SK-N-SH (cell line): Measurements from ENCODE around the gene PDS5B. TPM values are rescaled to one million over a fixed set of nuclear protein-coding genes. Genes with fewer than 3 reads are reported as not detected.

Source experiments
- CTCF ChIA-PET: fragments of 300-600, 350-600 bp; formaldehyde crosslinking; extraction: SDS; loops from one replicate; lab custom pipeline; 2021; lab: Yijun Ruan, JAX
- POLR2A ChIA-PET: fragments of 350-600 bp; sonication (Branson Sonifier 250); formaldehyde crosslinking; extraction: SDS; loops from one replicate; lab custom pipeline; 2020; ENCODE audit warnings: antibody characterized with exemption, inconsistent platforms; lab: Yijun Ruan, JAX
- DNase-seq: peaks from one replicate; pipeline ENCODE4 v3.0.0; 2012
- H2AFZ ChIP-seq: fragments of 200-600 bp; sonication (generic); 2 replicates; pipeline ENCODE4 v1.8.1; 2016; ENCODE audit warnings: antibody characterized with exemption, mild to moderate bottlenecking, low read depth
- H3F3A ChIP-seq: fragments of 200-600 bp; sonication (generic); replicated peaks from 2 replicates; pipeline ENCODE3; 2016; ENCODE audit warnings: antibody characterized with exemption, mild to moderate bottlenecking; ENCODE audit not compliant: insufficient read depth
- H3K27ac ChIP-seq, 2 experiments: fragments of 200-500 bp in 1 of 2; fragments of 200-600 bp in 1 of 2; sonication (Bioruptor generic) in 1 of 2; sonication (generic), shearing (Covaris generic) in 1 of 2; 2 replicates each; pipeline versions ENCODE4 v1.5.1 to v1.6.1; 2014 to 2016; ENCODE audit warnings: low read depth in 2 of 2, inconsistent platforms in 1 of 2, low read length in 1 of 2, mild to moderate bottlenecking in 1 of 2, mixed read lengths in 1 of 2
- H3K27me3 ChIP-seq: fragments of 200-600 bp; sonication (generic), shearing (Covaris generic); 2 replicates; pipeline ENCODE4 v1.6.1; 2016; ENCODE audit warnings: mixed run types; ENCODE audit not compliant: insufficient read depth
- H3K36me3 ChIP-seq, 2 experiments: fragments of 200-500 bp in 1 of 2; fragments of 200-600 bp in 1 of 2; sonication (Bioruptor generic) in 1 of 2; sonication (generic) in 1 of 2; replicated peaks in 1 of 2; 2 replicates each; pipeline versions ENCODE3 to v1.5.1; 2014 to 2016; ENCODE audit warnings: low read length in 1 of 2, mild to moderate bottlenecking in 1 of 2; ENCODE audit not compliant: insufficient read depth in 2 of 2, control insufficient read depth in 1 of 2
- H3K4me1 ChIP-seq, 2 experiments: fragments of 200-500 bp in 1 of 2; fragments of 200-600 bp in 1 of 2; sonication (Bioruptor generic) in 1 of 2; sonication (generic), shearing (Covaris generic) in 1 of 2; 2 replicates each; pipeline versions ENCODE4 v1.5.1 to v1.6.1; 2014 to 2016; ENCODE audit warnings: low read depth in 1 of 2, low read length in 1 of 2, mixed run types in 1 of 2; ENCODE audit not compliant: insufficient read depth in 2 of 2, control insufficient read depth in 1 of 2
- H3K4me2 ChIP-seq: fragments of 200-600 bp; sonication (generic), shearing (Covaris generic); 2 replicates; pipeline ENCODE4 v1.6.1; 2017; ENCODE audit warnings: mixed run types
- H3K4me3 ChIP-seq, 2 experiments: fragments of 200-500 bp in 1 of 2; fragments of 200-600 bp in 1 of 2; sonication (Bioruptor generic) in 1 of 2; sonication (generic), shearing (Covaris generic) in 1 of 2; 2 replicates each; pipeline versions ENCODE4 v1.5.1 to v1.8.1; 2014 to 2016; ENCODE audit warnings: low read depth in 2 of 2, inconsistent platforms in 1 of 2, low read length in 1 of 2, mild to moderate bottlenecking in 1 of 2, mixed read lengths in 1 of 2, moderate library complexity in 1 of 2
- H3K79me2 ChIP-seq: fragments of 200-600 bp; sonication (generic); 2 replicates; pipeline ENCODE4 v1.8.1; 2017; ENCODE audit warnings: mild to moderate bottlenecking; ENCODE audit not compliant: insufficient read depth
- H3K9ac ChIP-seq: fragments of 200-600 bp; sonication (generic); 2 replicates; pipeline ENCODE4 v1.6.1; 2017; ENCODE audit warnings: mixed run types
- H3K9me2 ChIP-seq: fragments of 200-600 bp; sonication (generic); 2 replicates; pipeline ENCODE4 v1.6.1; 2017; ENCODE audit warnings: mixed run types
- H3K9me3 ChIP-seq: fragments of 200-600 bp; sonication (generic); 2 replicates; pipeline ENCODE4 v1.6.1; 2017; ENCODE audit warnings: mixed run types, mild to moderate bottlenecking, moderate library complexity
- H4K20me1 ChIP-seq: fragments of 200-600 bp; sonication (generic); 2 replicates; pipeline ENCODE4 v1.6.1; 2017; ENCODE audit warnings: mild to moderate bottlenecking, mixed run types; ENCODE audit not compliant: insufficient read depth
- EP300 ChIP-seq, 2 experiments: IDR thresholded peaks; 2 replicates each; pipeline versions ENCODE4 v1.4.0 to v1.6.1; 2012; ENCODE audit warnings: borderline replicate concordance in 1 of 2, low read depth in 1 of 2, low read length in 1 of 2
- FOSL2 ChIP-seq: IDR thresholded peaks from 2 replicates; pipeline ENCODE4 v1.4.0; 2012; ENCODE audit warnings: low read depth, mild to moderate bottlenecking, moderate library complexity, borderline replicate concordance
- FOXJ3 ChIP-seq: sonication (generic); formaldehyde crosslinking; IDR thresholded peaks from 2 replicates; pipeline ENCODE4 v1.5.1; 2020; ENCODE audit warnings: mild to moderate bottlenecking, missing genetic modification reagents
- GATA2 ChIP-seq: sonication (generic); formaldehyde crosslinking; IDR thresholded peaks from 2 replicates; pipeline ENCODE4 v1.5.0; 2020; ENCODE audit warnings: mild to moderate bottlenecking, missing genetic modification reagents
- JUND ChIP-seq: IDR thresholded peaks from 2 replicates; pipeline ENCODE4 v1.4.0; 2012
- MEF2A ChIP-seq: IDR thresholded peaks from 2 replicates; pipeline ENCODE4 v1.4.0; 2012; ENCODE audit warnings: low read depth, borderline replicate concordance
- SMC3 ChIP-seq: IDR thresholded peaks from 2 replicates; pipeline ENCODE4 v1.6.1; 2012; ENCODE audit warnings: low read depth, low read length, improper control_type of control experiment
- TAF1 ChIP-seq: IDR thresholded peaks from 2 replicates; pipeline ENCODE4 v1.6.1; 2012; ENCODE audit warnings: low read depth, mild to moderate bottlenecking, low read length, moderate library complexity, borderline replicate concordance
- TCF12 ChIP-seq: IDR thresholded peaks from 2 replicates; pipeline ENCODE4 v1.4.0; 2012
- TEAD4 ChIP-seq: IDR thresholded peaks from 2 replicates; pipeline ENCODE4 v1.4.0; 2012; ENCODE audit warnings: mild to moderate bottlenecking, borderline replicate concordance; ENCODE audit not compliant: insufficient read depth
- WGBS: methylation state at CpG from one replicate; pipeline ENCODE4 v1.1.6; 2017; ENCODE audit warnings: low lambda C conversion rate; 5-methylcytosine and 5-hydroxymethylcytosine counted together
- polyA plus RNA-seq, 3 experiments: library from polyadenylated mRNA; depleted of rRNA; stranded (reverse); fragments of >200 nt; gene quantifications; 2 replicates each; pipeline ENCODE4 v1.2.3, GENCODE V29; 2012
- TF ChIP-seq, protein P1 (sequence below): fragments of 150-350 bp; IDR thresholded peaks from 2 replicates; pipeline ENCODE4 v1.6.1; 2016; ENCODE audit warnings: mild to moderate bottlenecking, low read depth, low read length
- TF ChIP-seq, protein P2 (sequence below): fragments of 200-600 bp; sonication (generic); IDR thresholded peaks from 2 replicates; pipeline ENCODE4 v1.6.1; 2017; ENCODE audit warnings: antibody characterized with exemption, mild to moderate bottlenecking, moderate library complexity
- TF ChIP-seq, protein P3 (sequence below): IDR thresholded peaks from 2 replicates; pipeline ENCODE4; 2012
- TF ChIP-seq, protein P4 (sequence below): IDR thresholded peaks from 2 replicates; pipeline ENCODE4 v1.4.0; 2012; ENCODE audit warnings: low read depth

PDS5B gene
- polyA plus RNA-seq, 1 of the 3 experiments (the other 2 are of a cell fraction) = 3.8 TPM

DNA sequence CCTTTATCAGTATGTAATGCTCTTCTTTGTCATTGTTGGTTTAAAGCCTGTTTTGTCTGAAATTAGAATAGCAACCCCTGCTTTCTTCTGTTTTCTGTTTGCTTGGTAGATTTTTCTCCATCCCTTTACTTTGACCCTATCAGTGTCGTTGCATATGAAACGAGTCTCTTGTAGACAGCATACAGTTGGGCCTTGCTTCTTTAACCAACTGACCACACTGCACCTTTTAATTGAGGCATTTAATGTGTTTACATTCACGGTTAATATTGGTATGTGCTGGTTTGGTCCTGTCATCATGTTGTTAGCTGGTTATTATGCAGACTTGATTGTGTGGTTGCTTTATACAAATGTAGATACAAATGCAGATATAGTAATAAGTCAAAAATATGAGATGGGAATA, 71.1 kb downstream of the PDS5B start:
- peaks cover 0 to 44% of the 10 kb centered on the region in 2 experiments for H3K36me3 ChIP-seq
- H3F3A ChIP-seq = peaks cover 14% of the 10 kb centered on the region
- TF ChIP-seq, protein P1, sequence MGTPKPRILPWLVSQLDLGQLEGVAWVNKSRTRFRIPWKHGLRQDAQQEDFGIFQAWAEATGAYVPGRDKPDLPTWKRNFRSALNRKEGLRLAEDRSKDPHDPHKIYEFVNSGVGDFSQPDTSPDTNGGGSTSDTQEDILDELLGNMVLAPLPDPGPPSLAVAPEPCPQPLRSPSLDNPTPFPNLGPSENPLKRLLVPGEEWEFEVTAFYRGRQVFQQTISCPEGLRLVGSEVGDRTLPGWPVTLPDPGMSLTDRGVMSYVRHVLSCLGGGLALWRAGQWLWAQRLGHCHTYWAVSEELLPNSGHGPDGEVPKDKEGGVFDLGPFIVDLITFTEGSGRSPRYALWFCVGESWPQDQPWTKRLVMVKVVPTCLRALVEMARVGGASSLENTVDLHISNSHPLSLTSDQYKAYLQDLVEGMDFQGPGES = no peak
- TF ChIP-seq FOXJ3 = no peak
- TF ChIP-seq TAF1 = no peak
- TF ChIP-seq SMC3 = no peak
- TF ChIP-seq GATA2 (CRISPR knock-in tag) = no peak
- TF ChIP-seq TEAD4 = no peak
- TF ChIP-seq, protein P2, sequence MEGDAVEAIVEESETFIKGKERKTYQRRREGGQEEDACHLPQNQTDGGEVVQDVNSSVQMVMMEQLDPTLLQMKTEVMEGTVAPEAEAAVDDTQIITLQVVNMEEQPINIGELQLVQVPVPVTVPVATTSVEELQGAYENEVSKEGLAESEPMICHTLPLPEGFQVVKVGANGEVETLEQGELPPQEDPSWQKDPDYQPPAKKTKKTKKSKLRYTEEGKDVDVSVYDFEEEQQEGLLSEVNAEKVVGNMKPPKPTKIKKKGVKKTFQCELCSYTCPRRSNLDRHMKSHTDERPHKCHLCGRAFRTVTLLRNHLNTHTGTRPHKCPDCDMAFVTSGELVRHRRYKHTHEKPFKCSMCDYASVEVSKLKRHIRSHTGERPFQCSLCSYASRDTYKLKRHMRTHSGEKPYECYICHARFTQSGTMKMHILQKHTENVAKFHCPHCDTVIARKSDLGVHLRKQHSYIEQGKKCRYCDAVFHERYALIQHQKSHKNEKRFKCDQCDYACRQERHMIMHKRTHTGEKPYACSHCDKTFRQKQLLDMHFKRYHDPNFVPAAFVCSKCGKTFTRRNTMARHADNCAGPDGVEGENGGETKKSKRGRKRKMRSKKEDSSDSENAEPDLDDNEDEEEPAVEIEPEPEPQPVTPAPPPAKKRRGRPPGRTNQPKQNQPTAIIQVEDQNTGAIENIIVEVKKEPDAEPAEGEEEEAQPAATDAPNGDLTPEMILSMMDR = no peak
- no peak for TF ChIP-seq EP300 (IDR thresholded peaks at IDR 0.05; ENCODE audit: borderline replicate concordance in 1 of 2, low read depth in 1 of 2, low read length in 1 of 2)
- TF ChIP-seq MEF2A = no peak
- TF ChIP-seq JUND = no peak
- no peak for TF ChIP-seq FOSL2
- no peaks in the 10 kb centered on the region for H3K27me3 ChIP-seq
- CTCF ChIA-PET = interaction anchor here (2.4 kb wide), 1 partner anchor 12 kb away, joined by 16 read pairs; no protein-coding TSS in a partner anchor
- POLR2A ChIA-PET = no interaction called here
- no peak overlapping the region for H3K9ac ChIP-seq
- H3K9me2 ChIP-seq = no peaks in the 10 kb centered on the region; the same call in 1 of the 2 replicates
- H2AFZ ChIP-seq = no peak overlapping the region
- H3K4me3 ChIP-seq = no peak overlapping the region
- 92% methylated on average over 3 of the region's 3 CpGs for WGBS
- peaks cover 17% of the 10 kb centered on the region; the same call in 1 of the 2 replicates for H3K9me3 ChIP-seq
- H3K27ac ChIP-seq = no peak overlapping the region
- DNase-seq = no peak
- peaks cover 64% of the 10 kb centered on the region for H3K79me2 ChIP-seq
- no peaks in the 10 kb centered on the region for H4K20me1 ChIP-seq
- peaks cover 3% of the 10 kb centered on the region in 2 experiments; a peak in 2 of 4 replicates for H3K4me1 ChIP-seq
- no peak overlapping the region for H3K4me2 ChIP-seq

DNA sequence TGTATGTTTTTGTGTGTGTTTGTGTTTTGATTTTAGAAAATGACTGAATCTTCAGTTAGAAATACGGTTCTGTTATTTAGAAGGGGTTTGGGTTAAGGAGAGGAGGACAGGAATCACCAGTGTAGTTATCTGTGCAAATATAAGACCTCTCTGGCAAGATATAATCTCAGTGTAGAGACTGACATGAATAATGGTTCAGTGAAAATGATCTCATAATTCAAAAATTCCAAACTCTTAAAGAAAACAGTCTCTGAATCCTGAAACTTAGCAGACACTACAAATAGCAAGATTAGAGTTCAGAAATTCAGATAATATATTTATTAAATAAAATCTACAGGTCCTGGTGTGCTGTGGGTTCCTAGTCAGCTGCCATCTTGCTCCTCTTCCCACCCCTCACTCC, 73.5 kb downstream of the PDS5B start:
- Histone ChIP-seq H4K20me1 (no peaks in the 10 kb centered on the region), H3F3A (peaks cover 18% of the 10 kb centered on the region), H3K9me2 (no peaks in the 10 kb centered on the region; the same call in 1 of the 2 replicates), H3K27me3 (no peaks in the 10 kb centered on the region), H3K36me3 (peaks cover 2 to 38% of the 10 kb centered on the region in 2 experiments), H3K4me2 (no peak overlapping the region), H3K27ac (peak overlapping the region in 1 of 2 experiments; percentile 34; a peak in 3 of 4 replicates), H3K9ac (no peak overlapping the region), H3K4me1 (peaks cover 3% of the 10 kb centered on the region in 2 experiments; a peak in 2 of 4 replicates), H3K79me2 (peaks cover 45% of the 10 kb centered on the region), H3K9me3 (peaks cover 17% of the 10 kb centered on the region; the same call in 1 of the 2 replicates), H3K4me3 (no peak overlapping the region), H2AFZ (no peak overlapping the region)
- WGBS = 88% methylated on average over 1 of the region's 1 CpG
- ChIA-PET CTCF (interaction anchor here (1.0 to 4.4 kb wide), 4 partner anchors 9 to 1064 kb away, joined by 3 to 36 read pairs (median 6); no protein-coding TSS in a partner anchor), POLR2A (no interaction called here)
- TF ChIP-seq, protein P3, sequence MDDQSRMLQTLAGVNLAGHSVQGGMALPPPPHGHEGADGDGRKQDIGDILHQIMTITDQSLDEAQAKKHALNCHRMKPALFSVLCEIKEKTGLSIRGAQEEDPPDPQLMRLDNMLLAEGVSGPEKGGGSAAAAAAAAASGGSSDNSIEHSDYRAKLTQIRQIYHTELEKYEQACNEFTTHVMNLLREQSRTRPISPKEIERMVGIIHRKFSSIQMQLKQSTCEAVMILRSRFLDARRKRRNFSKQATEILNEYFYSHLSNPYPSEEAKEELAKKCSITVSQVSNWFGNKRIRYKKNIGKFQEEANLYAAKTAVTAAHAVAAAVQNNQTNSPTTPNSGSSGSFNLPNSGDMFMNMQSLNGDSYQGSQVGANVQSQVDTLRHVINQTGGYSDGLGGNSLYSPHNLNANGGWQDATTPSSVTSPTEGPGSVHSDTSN = peak; percentile 77
- TF ChIP-seq TCF12 (peak; percentile 60), JUND (peak; percentile 63)
- TF ChIP-seq, protein P4, sequence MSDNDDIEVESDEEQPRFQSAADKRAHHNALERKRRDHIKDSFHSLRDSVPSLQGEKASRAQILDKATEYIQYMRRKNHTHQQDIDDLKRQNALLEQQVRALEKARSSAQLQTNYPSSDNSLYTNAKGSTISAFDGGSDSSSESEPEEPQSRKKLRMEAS = no peak
- DNase-seq = no peak
